Upper lobe of left lung (tissue), 4 donors: Measurements from ENCODE around the gene C20orf144.

Experiments used
- CTCF ChIP-seq, 6 experiments: fragments of 450-650 bp in 4 of 6; fragments of 200-600 bp in 2 of 6; sonication (generic) in 2 of 6; IDR thresholded peaks; one replicate each; pipeline ENCODE4 v1.5.1; 2016 to 2019; ENCODE audit warnings: antibody characterized with exemption in 6 of 6
- EP300 ChIP-seq, 4 donors: sonication (generic); formaldehyde crosslinking; IDR thresholded peaks; one replicate each; pipeline ENCODE4 v1.5.1; 2017; ENCODE audit warnings: antibody characterized with exemption in 4 of 4, control low read depth in 2 of 4
- POLR2A ChIP-seq, 4 donors: fragments of 450-650 bp; IDR thresholded peaks; one replicate each; pipeline ENCODE4 v1.5.1; 2016 to 2017; ENCODE audit warnings: antibody characterized with exemption in 4 of 4, mild to moderate bottlenecking in 2 of 4

- no peak for TF ChIP-seq CTCF (IDR thresholded peaks at IDR 0.05)
- TF ChIP-seq EP300 (IDR thresholded peaks at IDR 0.05) = no peak
- TF ChIP-seq POLR2A (IDR thresholded peaks at IDR 0.05) = no peak
These were observed 25.4 kb upstream of the C20orf144 start for GRCh38 chr20:33636776-33637175.
